Retina (tissue), 1 donor: ENCODE data around the gene SUPT6H.
A peak's percentile ranks its signal among the peaks of the same experiment; 100 is the strongest.
"Not testable (repeated sequence)": the region's sequence is repeated elsewhere in the genome, so short reads cannot be mapped to it uniquely, and the experiment has no call there.

Experiments used
- DNase-seq: peaks from one replicate; pipeline ENCODE4 v3.0.0-alpha.2; 2016

Gene SUPT6H

DNA sequence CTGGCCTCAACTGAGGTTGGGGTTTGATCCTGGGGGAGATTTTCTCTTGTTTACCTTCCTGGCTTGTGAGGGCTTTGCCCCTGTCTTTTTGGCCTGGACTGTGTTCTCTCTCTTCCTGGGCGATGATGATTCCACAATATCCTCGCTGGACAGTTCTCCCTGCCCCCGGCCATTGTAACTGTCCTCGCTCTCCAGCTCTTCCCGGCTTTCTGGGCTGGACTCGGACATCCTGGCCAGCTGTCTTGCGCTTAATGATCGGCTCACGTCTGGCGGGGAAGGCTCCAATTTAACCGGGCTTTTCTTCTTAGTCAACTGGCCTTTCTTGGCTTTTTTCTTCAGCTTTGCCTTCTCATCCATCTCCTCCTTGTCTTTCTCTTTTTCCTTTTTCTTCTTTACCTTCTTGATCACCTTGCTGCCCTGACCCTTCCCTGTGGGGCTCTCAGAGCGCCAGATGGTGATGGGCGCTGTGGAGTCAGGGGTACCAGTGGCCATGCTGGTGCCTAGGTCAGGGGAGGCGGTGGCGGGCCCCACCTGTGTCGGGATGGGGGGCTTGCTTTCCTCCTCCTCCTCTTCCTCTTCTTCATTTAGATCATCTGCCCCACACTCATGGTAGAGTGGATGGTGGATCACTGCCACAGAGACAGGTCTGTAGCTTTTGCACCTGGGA lies 41.7 kb downstream of the SUPT6H start:
- no peak for DNase-seq

DNA sequence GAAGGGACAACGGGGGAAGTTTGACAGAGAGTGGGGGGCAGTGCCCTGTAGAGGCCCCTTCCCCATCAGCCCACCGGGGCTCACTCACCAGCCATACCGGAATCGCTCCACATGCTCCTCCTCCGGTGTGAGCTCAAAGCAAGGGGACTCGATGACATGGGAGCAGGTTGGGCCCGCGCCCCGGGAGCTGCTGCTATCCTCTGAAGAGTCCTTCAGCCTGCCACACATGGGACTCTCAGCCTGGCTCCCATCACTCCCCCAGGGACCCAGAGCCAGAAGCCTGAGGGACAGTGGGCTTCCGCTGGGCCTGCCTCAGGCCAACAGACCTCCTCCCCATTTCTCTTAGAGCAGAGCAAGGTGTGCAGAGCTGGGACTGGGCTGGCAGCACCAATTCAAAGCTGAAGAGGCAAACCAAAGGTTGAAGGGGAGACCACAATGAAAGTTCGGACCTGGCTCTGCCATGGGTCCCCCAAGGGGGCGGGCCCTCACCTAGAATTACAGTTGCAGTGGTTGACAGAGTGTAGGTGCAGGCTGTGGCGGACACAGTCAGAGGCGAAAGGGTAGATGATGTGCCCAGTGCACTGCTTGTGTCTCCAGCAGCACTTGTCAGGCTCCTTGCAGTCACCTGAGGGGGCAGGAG lies 42.3 kb downstream of the SUPT6H start:
- DNase-seq = no peak

DNA sequence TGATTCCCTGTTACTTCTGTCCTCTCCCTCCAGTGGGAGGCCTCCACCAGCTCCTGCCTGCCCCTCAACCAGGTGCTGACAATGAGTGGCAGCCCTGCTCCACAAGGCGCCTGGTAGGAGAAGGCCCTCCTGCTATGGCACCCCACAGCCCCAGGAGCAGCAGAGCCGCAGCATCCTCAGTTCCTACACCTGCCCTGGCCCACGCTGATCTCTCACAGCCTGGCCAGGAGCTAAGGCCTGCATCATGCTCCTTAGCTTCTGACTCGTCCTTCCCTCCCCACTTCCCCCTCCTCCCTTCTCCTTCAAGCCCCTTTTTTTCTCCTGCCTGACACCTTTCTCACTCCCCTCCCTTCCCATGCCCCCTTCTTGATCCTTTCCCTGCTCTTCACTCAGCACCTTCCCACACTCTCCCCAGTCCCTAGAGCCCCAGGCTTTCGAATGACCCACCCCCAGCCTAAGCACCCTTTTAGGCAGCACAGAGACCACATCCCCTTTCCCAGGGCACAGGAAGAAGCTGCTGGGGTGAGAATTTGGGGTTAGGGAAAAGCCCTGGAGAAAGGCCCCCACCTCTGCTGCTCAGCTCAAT lies 43.2 kb downstream of the SUPT6H start:
- DNase-seq = no peak

DNA sequence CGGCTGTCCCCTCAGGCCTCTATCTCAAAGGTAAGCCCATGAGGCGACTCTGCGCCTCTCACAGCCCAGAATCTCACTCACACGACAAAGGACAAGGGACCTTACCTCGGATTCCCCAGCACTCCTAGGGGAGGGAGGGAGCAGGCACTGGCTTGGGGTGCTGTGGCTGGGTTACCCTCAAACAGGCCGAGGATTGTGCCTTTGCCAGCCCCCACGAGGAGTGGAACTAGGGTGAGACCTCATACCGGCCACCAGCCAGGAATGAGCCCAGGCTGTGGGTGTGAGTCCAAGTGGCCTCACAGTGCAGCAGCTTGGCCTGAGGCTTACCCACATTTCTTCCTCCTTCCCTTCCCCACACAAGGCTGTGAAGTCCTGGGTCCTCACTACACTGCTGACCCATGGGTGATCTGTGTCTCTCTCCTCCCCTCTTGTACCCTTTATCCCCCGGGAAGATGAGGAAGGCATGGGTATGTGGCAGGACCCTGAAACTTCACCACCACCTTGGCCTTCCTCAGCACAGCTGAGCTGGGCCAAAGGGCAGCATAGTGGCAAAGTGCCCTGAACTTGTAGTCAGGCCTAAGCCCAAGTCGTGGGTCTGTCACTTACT lies 43.8 kb downstream of the SUPT6H start:
- DNase-seq = no peak

GRCh38 chr17:28706471-28707338 lies 44.7 kb downstream of the SUPT6H start:
- DNase-seq = no peak

GRCh38 chr17:28707339-28707720 lies 45.3 kb downstream of the SUPT6H start:
- no peak for DNase-seq

GRCh38 chr17:28710861-28711722 lies 49.1 kb downstream of the SUPT6H start:
- DNase-seq = peak; percentile 98

GRCh38 chr17:28711723-28712031 lies 49.7 kb downstream of the SUPT6H start, which contains the start of gene PROCA1:
PROCA1 (minus strand) TSS chr17:28711888; CDS start chr17:28711660, 228 bp downstream.
- DNase-seq = no peak

GRCh38 chr17:28712032-28712704 lies 50.2 kb downstream of the SUPT6H start:
- DNase-seq = peak; percentile 69

DNA sequence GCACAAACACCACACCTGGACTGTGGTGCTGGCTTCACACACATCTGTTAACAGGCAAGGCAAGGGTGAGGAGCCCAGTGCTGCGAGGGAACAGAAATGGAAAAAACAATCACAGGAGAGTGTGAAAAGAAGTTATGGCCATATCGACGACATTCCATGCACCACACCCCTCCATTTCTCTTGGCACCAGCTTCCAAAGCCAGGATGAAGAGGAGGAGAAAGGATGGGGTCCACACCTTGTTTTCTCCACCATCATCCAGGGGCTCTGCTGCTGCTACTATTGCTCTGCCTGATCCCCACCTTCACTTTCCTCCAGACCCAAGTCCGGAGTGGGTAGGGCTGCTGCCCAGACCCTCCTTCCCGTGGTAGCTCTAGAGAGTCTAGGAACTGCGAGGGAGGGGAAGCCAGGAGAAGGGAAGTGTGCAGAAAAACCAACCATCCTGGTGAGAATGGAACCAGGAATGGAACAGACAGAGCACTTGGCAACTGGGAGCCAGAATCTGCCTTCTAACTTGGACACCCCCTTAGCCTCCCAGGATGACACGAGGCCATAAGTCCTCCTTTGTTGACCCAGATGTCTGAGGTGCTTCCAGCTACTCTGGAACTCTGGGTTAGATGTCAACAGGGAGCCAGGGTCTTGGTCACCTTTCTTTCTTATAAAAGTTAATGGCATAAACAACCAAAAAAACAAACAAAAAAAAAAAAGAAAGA lies 50.9 kb downstream of the SUPT6H start:
- no peak for DNase-seq

DNA sequence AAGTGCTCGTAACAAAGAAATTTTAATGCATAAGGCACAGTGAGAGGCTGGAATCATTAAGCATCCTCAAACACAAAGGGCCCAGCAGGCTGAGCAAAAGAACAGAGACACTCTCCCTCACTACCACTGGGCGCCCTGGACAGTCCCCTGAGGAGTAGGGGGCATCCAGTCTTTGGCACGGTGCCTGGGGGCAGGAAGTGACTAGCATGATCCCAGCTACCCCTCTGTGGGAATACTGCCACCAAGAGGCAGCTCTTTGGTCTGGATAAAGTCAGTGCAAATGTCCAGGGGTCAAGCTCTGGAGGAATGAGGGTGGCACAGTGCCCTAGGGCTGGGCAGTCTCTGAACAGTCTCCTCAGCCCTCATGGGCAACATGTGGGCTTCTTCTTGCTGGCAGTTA lies 52.3 kb downstream of the SUPT6H start:
- no peak for DNase-seq

DNA sequence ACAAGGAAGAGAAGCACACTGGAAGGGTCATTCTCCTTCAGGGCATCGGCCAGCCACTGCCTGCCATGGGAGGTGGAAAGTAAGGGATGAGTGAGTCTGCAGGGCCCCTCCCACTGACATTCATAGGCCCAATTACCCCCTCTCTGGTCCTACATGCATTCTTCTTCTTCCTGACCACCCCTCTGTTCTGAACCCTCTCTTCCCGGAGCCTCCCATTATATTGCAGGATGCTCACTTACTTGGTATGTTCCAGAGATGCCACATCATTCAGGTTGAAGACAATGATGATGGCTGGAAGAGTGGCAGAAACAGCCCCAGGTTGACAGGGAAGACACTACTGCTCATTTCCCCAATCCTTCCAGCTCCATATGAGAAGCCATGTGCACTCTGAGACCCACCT lies 53.2 kb downstream of the SUPT6H start:
- DNase-seq = no peak

- peak; percentile 74 for DNase-seq
Observed at GRCh38 chr17:28716740-28717577, 55.0 kb downstream of the SUPT6H start.

GRCh38 chr17:28717578-28718332 lies 55.8 kb downstream of the SUPT6H start, which contains the start of gene RAB34:
RAB34 (minus strand) TSS chr17:28717868; CDS start chr17:28717266, 602 bp downstream.
- peak; percentile 88 for DNase-seq

DNA sequence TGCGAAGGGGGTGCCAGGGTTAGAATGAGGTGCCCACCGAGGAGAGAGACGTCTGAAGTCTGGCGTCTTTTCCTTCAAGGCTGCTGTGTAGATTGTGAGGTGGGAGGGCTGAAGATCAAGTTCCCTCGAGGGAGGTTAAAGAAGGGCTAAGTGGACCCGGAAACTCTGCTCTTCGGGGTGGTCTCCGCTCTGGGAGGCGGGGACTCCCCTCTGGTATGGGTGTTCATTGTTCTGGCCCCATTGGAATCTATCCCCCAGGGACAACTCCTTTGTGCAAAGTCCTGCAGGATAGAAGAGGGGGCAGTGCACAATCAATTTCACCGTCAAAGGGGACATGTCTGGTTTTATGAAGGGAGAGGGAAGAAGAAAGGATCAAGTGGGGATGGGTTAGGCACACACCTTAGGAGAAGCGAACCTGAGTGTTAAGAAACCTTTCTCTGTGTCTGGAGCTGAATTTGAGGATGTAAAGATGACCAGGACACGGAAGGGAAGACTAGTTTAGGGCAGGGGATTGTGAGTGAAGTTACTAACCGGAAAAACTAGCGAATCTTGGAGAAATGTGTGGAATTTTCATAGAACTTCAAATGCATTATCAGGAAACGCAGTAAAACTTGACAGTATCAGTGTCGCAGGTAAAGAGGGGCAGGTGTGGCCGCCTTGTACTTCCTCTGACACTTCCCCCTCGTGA lies 56.5 kb downstream of the SUPT6H start:
- DNase-seq = no peak

- no peak for DNase-seq
Observed at GRCh38 chr17:28719021-28719433, 57.0 kb downstream of the SUPT6H start.

- no peak for DNase-seq
Observed at GRCh38 chr17:28720247-28720996, 58.4 kb downstream of the SUPT6H start.

DNA sequence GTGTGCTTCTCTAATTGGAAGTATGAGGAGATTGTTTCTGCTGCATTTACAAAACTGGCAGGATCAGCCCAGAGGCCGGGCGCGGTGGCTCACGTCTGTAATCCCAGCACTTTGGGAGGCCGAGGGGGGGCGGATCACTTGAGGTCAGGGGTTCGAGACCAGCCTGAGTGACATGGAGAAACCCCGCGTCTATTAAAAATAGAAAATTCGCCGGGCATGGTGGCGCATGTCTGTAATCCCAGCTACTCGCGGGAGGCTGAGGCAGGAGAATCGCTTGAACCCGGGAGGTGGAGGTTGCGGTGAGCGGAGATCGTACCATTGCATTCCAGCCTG lies 59.0 kb downstream of the SUPT6H start:
- not testable (repeated sequence) for DNase-seq
